Activated CD8-positive, alpha-beta T cell treated with anti-CD3 and anti-CD28 coated beads for 36 hours (primary cell): Measurements from ENCODE around the gene KLHL26. TPM values are rescaled to one million over a fixed set of nuclear protein-coding genes. Genes with fewer than 3 reads are reported as not detected.
"Not testable (repeated sequence)": the region's sequence is repeated elsewhere in the genome, so short reads cannot be mapped to it uniquely, and the experiment has no call there.

Source experiments
- ATAC-seq: fragments of 200-7000 bp; cut with Tn5 transposase; one replicate; pipeline ENCODE4 v1.10.0; 2021; ENCODE audit warnings: mild to moderate bottlenecking, moderate library complexity
- CTCF ChIA-PET: fragments of 350-600 bp; sonication (Branson Sonifier 250); formaldehyde crosslinking; loops from one replicate; lab custom pipeline; 2021; ENCODE audit warnings: antibody characterized with exemption; lab: Charles Lee
- POLR2A ChIA-PET: fragments of 350-600 bp; sonication (Branson Sonifier 250); formaldehyde crosslinking; loops from one replicate; lab custom pipeline; 2021; ENCODE audit warnings: antibody characterized with exemption; lab: Charles Lee
- DNase-seq: peaks from one replicate; pipeline ENCODE4 v3.0.0-alpha.2; 2020
- H3K27ac Mint-ChIP-seq: one replicate; pipeline ENCODE4 v1.8.0; 2021; ENCODE audit warnings: mild to moderate bottlenecking, mixed read lengths
- H3K27me3 Mint-ChIP-seq: one replicate; pipeline ENCODE4 v1.8.0; 2021; ENCODE audit warnings: mixed read lengths
- H3K36me3 Mint-ChIP-seq: one replicate; pipeline ENCODE4 v1.8.0; 2021; ENCODE audit warnings: low read depth, mixed read lengths
- H3K4me1 Mint-ChIP-seq: one replicate; pipeline ENCODE4 v1.8.0; 2021; ENCODE audit warnings: low read depth, mixed read lengths
- H3K4me3 Mint-ChIP-seq: one replicate; pipeline ENCODE4 v1.8.0; 2021; ENCODE audit warnings: mild to moderate bottlenecking, moderate library complexity, mixed read lengths
- H3K9me3 Mint-ChIP-seq: one replicate; pipeline ENCODE4 v1.8.0; 2021; ENCODE audit warnings: mixed read lengths
- intact Hi-C: fragments of 100-400 bp; cut with micrococcal nuclease; formaldehyde crosslinking; loops from one replicate; pipeline ENCODE4 v1.10.0; 2022
- total RNA-seq, 2 experiments: library from RNA; stranded (reverse); gene quantifications; one replicate each; pipeline ENCODE4 v1.2.3, GENCODE V29; 2021
- TF ChIP-seq, protein P1 (sequence below): fragments of 200-600 bp; IDR thresholded peaks from one replicate; pipeline ENCODE4 v1.8.0; 2022; ENCODE audit warnings: antibody characterized with exemption, mild to moderate bottlenecking

Gene KLHL26
- total RNA-seq, 2 experiments from 2014 or later, result 10.3 to 10.8 TPM

GRCh38 chr19:18596752-18597157 is 40.1 kb upstream of the KLHL26 start:
- peaks cover 17% of the 10 kb centered on the region for H3K4me1 Mint-ChIP-seq
- H3K36me3 Mint-ChIP-seq, result peaks cover 1% of the 10 kb centered on the region
- H3K27ac Mint-ChIP-seq, result no peak overlapping the region
- TF ChIP-seq, protein P1, sequence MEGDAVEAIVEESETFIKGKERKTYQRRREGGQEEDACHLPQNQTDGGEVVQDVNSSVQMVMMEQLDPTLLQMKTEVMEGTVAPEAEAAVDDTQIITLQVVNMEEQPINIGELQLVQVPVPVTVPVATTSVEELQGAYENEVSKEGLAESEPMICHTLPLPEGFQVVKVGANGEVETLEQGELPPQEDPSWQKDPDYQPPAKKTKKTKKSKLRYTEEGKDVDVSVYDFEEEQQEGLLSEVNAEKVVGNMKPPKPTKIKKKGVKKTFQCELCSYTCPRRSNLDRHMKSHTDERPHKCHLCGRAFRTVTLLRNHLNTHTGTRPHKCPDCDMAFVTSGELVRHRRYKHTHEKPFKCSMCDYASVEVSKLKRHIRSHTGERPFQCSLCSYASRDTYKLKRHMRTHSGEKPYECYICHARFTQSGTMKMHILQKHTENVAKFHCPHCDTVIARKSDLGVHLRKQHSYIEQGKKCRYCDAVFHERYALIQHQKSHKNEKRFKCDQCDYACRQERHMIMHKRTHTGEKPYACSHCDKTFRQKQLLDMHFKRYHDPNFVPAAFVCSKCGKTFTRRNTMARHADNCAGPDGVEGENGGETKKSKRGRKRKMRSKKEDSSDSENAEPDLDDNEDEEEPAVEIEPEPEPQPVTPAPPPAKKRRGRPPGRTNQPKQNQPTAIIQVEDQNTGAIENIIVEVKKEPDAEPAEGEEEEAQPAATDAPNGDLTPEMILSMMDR, result no peak
- intact Hi-C loops, result loop anchor here (10.0 kb wide), 1 partner anchor 248 kb away; no protein-coding TSS in a partner anchor
- ChIA-PET CTCF (interaction anchor here (1.2 kb wide), 1 partner anchor 121 kb away, joined by 4 read pairs; no protein-coding TSS in a partner anchor), POLR2A (no interaction called here)
- no peaks in the 10 kb centered on the region for H3K9me3 Mint-ChIP-seq
- H3K27me3 Mint-ChIP-seq, result peaks cover 7% of the 10 kb centered on the region
- no peak overlapping the region for H3K4me3 Mint-ChIP-seq
- ATAC-seq (no peak), DNase-seq (peak; percentile 42)

DNA sequence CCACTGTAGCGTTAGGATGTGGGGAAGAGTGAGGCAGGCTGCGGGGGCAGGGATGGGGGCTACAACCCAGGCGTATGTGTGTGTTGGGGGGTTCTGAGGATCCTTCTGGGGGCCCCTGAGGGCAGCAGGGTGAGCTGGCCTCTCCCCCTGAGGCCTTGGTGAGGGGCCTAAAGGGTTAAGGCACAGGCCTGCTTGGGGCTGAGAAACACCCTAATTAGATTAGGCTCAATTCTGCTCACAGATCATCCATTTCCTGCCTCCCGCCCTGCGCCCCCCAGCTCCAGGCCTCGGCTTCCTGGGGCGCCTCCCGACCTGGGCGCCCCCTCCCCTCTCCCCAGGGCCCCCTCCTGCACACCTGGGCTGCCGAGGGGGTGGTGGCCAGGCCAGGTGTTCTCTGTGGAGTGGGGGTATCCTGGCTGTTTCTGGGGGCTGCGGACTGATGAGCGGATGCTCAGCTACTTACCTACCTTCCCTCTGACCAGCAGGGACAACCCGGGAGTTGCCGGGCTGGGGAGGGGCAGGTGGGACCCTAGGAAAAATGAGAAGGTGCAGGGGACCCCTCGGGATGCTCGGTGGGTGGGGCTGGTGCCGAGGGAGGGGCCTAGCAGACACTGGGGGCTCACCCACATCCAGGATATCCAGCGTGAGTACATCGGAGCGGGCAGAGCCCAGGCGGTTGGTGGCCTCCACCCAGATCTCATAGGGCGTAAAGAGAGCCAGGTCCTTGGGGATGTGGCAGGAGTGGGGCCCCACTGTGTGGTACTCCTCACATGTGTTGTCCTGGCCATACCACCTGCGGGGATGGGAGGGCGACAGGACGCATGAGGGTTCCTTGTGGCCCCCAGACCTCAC is 38.8 kb upstream of the KLHL26 start:
- POLR2A ChIA-PET, result no interaction called here
- intact Hi-C loops, result loop anchor here (10.0 kb wide), 1 partner anchor 247 kb away; no protein-coding TSS in a partner anchor
- CTCF ChIA-PET, result interaction anchor here (1.4 kb wide), 1 partner anchor 249 kb away, joined by 5 read pairs; no protein-coding TSS in a partner anchor
- Mint-ChIP-seq H3K27ac (no peak overlapping the region), H3K4me3 (no peak overlapping the region), H3K27me3 (peaks cover 17% of the 10 kb centered on the region), H3K9me3 (no peaks in the 10 kb centered on the region), H3K36me3 (no peaks in the 10 kb centered on the region), H3K4me1 (peaks cover 19% of the 10 kb centered on the region)
- TF ChIP-seq, protein P1, result no peak
- DNase-seq, result no peak
- no peak for ATAC-seq

- H3K27me3 Mint-ChIP-seq, result peaks cover 25% of the 10 kb centered on the region
- H3K36me3 Mint-ChIP-seq, result no peaks in the 10 kb centered on the region
- DNase-seq (no peak), ATAC-seq (no peak)
- intact Hi-C loops, result loop anchor here (10.0 kb wide), 1 partner anchor 245 kb away; no protein-coding TSS in a partner anchor
- no peaks in the 10 kb centered on the region for H3K9me3 Mint-ChIP-seq
- TF ChIP-seq, protein P1, result no peak
- H3K27ac Mint-ChIP-seq, result no peak overlapping the region
- POLR2A ChIA-PET, result no interaction called here
- H3K4me1 Mint-ChIP-seq, result peaks cover 16% of the 10 kb centered on the region
- no peak overlapping the region for H3K4me3 Mint-ChIP-seq
- CTCF ChIA-PET, result no interaction called here
These were observed 37.3 kb upstream of the KLHL26 start for GRCh38 chr19:18599485-18599884.

DNA sequence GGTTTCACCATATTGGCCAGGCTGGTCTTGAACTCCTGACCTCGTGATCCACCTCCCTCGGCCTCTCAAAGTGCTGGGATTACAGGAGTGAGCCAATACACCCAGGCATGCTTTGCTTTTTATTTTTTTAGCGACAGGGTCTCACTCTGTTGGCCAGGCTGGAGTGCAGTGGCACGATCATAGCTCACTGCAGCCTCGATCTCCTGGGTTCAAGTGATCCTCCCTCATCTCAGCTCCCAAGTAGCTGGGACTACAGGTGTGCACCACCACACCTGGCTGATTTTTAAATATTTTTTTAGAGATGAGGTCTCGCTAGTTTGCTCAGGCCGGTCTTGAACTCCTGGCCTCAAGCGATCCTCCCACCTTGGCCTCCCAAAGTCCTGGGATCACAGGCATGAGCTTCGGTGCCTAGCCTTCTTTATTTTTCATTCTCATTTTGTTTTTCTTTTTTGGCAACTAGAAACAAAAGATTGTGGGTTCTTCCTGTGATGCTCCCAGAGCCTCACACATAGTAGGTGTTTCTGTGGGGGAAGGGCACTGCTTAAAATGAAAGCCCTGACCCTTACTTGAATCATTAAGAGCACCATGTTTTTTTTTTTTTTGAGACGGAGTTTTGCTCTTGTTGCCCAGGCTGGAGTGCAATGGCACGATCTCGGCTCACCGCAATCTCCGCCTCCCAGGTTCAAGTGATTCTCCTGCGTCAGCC is 36.0 kb upstream of the KLHL26 start:
- POLR2A ChIA-PET, result interaction anchor here (0.6 kb wide), 1 partner anchor 80 kb away, joined by 3 read pairs; no protein-coding TSS in a partner anchor
- H3K9me3 Mint-ChIP-seq, H3K27ac Mint-ChIP-seq, H3K4me3 Mint-ChIP-seq, DNase-seq, CTCF ChIA-PET, intact Hi-C loops, H3K4me1 Mint-ChIP-seq, H3K36me3 Mint-ChIP-seq, ATAC-seq: not testable (repeated sequence)
- peaks cover 36% of the 10 kb centered on the region for H3K27me3 Mint-ChIP-seq

- Mint-ChIP-seq H3K27ac (no peak overlapping the region), H3K36me3 (no peaks in the 10 kb centered on the region), H3K4me3 (no peak overlapping the region), H3K9me3 (no peaks in the 10 kb centered on the region), H3K4me1 (peaks cover 4% of the 10 kb centered on the region), H3K27me3 (peaks cover 34% of the 10 kb centered on the region)
- no peak for DNase-seq
- intact Hi-C loops, result no loop called here
- ChIA-PET POLR2A (no interaction called here), CTCF (no interaction called here)
- ATAC-seq, result no peak
- TF ChIP-seq, protein P1, result no peak
These were observed 35.0 kb upstream of the KLHL26 start for GRCh38 chr19:18601875-18602274.
